ENCODE measurements around the gene PDCD10.

Gene PDCD10

DNA sequence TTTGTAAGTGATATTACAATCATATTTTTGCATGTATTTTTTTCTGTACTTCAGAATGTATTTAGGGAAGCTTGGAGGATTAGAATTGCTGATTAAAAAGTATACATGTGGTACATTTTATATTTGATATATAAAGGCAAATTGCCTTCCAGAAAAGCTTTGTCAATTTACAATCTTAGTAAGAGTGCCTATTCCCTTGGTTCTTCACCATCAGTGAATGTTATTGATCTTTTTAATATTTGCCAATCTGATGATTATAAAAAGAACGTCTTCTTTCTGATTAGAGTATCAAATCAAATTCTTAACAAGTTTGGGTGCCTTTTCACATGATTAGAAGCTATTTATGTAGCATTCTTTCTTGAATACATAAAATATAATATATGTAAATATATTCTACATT, 90.1 kb downstream of the PDCD10 start:
- peaks cover 4 to 5% of the 10 kb centered on the region in 2 donors for H3K36me3 Mint-ChIP-seq
- peaks cover 0 to 1% of the 10 kb centered on the region in 2 donors for H3K4me1 Mint-ChIP-seq
- H3K27me3 Mint-ChIP-seq: no peaks in the 10 kb centered on the region
- ATAC-seq (replicated peaks) (no peak), DNase-seq (no peak)
- no peak overlapping the region for H3K4me3 Mint-ChIP-seq
- no peak overlapping the region for H3K27ac Mint-ChIP-seq
- H3K9me3 Mint-ChIP-seq: peaks cover 3 to 8% of the 10 kb centered on the region in 2 donors
